ENCODE measurements around the gene STK10. TPM values are rescaled to one million over a fixed set of nuclear protein-coding genes. Genes with fewer than 3 reads are reported as not detected.
A peak's percentile ranks its signal among the peaks of the same experiment; 100 is the strongest.

The STK10 gene
- total and polyA plus RNA-seq, 2 donors from 2014 or later, result 7.2 to 42.8 TPM

- H3K4me1 ChIP-seq (ENCODE audit: control insufficient read depth in 2 of 3, insufficient read depth in 2 of 3, low read depth in 1 of 3, low read length in 3 of 3), result peaks cover 4 to 30% (median 22%) of the 10 kb centered on the region in 3 donors
- H3K27ac ChIP-seq (ENCODE audit: low read depth in 2 of 2, low read length in 2 of 2), result peak within 1 kb of the TSS; percentile 98 to 99
- TF ChIP-seq, protein P1, sequence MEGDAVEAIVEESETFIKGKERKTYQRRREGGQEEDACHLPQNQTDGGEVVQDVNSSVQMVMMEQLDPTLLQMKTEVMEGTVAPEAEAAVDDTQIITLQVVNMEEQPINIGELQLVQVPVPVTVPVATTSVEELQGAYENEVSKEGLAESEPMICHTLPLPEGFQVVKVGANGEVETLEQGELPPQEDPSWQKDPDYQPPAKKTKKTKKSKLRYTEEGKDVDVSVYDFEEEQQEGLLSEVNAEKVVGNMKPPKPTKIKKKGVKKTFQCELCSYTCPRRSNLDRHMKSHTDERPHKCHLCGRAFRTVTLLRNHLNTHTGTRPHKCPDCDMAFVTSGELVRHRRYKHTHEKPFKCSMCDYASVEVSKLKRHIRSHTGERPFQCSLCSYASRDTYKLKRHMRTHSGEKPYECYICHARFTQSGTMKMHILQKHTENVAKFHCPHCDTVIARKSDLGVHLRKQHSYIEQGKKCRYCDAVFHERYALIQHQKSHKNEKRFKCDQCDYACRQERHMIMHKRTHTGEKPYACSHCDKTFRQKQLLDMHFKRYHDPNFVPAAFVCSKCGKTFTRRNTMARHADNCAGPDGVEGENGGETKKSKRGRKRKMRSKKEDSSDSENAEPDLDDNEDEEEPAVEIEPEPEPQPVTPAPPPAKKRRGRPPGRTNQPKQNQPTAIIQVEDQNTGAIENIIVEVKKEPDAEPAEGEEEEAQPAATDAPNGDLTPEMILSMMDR (IDR thresholded peaks at IDR 0.05; ENCODE audit: borderline replicate concordance, extremely low read depth, insufficient read depth), result no peak
- peak within 1 kb of the TSS; percentile 86 to 93 (median 90) for H3K4me3 ChIP-seq (ENCODE audit: low read length in 3 of 3)
- peak within 1 kb of the TSS; percentile 83 to 95 (median 90) for H3K9ac ChIP-seq (ENCODE audit: low read length in 3 of 3)
- DNase-seq, result peak; percentile 97 to 99 (median 99)
- no peak for FAIRE-seq
- no peaks in the 10 kb centered on the region for H3K36me3 ChIP-seq (ENCODE audit: control insufficient read depth in 2 of 3, insufficient read depth in 3 of 3, low read length in 3 of 3)
- intact Hi-C loops (cut with DNase I), result no loop called here
- H3K9me3 ChIP-seq (ENCODE audit: control insufficient read depth in 2 of 3, insufficient read depth in 1 of 3, low read length in 3 of 3), result no peaks in the 10 kb centered on the region
- no peaks in the 10 kb centered on the region for H3K27me3 ChIP-seq (ENCODE audit: control insufficient read depth, insufficient read depth, low read length)
Measured at GRCh38 chr5:172006321-172007174, 181.5 kb downstream of the STK10 start, which contains the start of gene FBXW11. FBXW11 (minus strand) TSS chr5:172006638; CDS start chr5:172006502, 136 bp downstream.

DNA sequence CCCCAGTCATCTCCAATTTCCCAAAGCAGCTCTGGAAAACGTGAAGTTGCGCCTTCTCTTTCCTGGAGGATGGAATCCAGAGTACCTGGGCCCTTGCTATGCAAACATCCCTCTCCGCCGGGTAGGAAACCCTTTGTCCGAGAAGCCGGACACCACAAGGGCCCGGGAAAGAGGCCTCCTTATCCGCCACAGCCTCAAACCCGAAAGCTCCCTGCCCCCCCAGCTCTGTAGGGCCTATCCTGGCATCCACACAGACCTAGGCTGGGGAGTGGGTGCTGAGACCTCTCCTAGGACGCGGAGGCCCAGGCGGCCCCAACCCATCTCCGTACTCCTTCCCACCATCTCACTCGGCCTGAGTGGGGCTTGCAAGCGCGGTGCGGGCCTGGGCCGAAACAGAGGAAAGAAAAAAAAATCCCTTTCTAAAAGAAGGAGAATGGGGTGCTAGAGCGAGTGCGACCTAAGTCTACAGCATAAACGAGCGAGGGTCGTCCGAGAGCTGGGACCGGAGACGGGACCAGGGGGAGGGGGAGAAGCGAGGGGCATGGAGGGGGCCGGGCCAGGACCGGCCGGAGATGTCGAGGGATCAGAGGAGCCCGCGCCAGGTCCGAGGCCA lies 182.2 kb downstream of the STK10 start:
- peak; percentile 55 to 83 (median 73) for DNase-seq
- H3K9me3 ChIP-seq (ENCODE audit: control insufficient read depth in 2 of 3, insufficient read depth in 1 of 3, low read length in 3 of 3), result no peaks in the 10 kb centered on the region
- peak overlapping the region; percentile 62 to 95 (median 90) for H3K9ac ChIP-seq (ENCODE audit: low read length in 3 of 3)
- no peak for FAIRE-seq
- intact Hi-C loops (cut with DNase I), result no loop called here
- peak overlapping the region; percentile 86 to 93 (median 90) for H3K4me3 ChIP-seq (ENCODE audit: low read length in 3 of 3)
- H3K36me3 ChIP-seq (ENCODE audit: control insufficient read depth in 2 of 3, insufficient read depth in 3 of 3, low read length in 3 of 3), result no peaks in the 10 kb centered on the region
- peaks cover 4 to 32% (median 23%) of the 10 kb centered on the region in 3 donors for H3K4me1 ChIP-seq (ENCODE audit: control insufficient read depth in 2 of 3, insufficient read depth in 2 of 3, low read depth in 1 of 3, low read length in 3 of 3)
- peak overlapping the region; percentile 98 to 99 for H3K27ac ChIP-seq (ENCODE audit: low read depth in 2 of 2, low read length in 2 of 2)
- TF ChIP-seq, protein P1 (IDR thresholded peaks at IDR 0.05; ENCODE audit: borderline replicate concordance, extremely low read depth, insufficient read depth), result no peak
- H3K27me3 ChIP-seq (ENCODE audit: control insufficient read depth, insufficient read depth, low read length), result no peaks in the 10 kb centered on the region

DNA sequence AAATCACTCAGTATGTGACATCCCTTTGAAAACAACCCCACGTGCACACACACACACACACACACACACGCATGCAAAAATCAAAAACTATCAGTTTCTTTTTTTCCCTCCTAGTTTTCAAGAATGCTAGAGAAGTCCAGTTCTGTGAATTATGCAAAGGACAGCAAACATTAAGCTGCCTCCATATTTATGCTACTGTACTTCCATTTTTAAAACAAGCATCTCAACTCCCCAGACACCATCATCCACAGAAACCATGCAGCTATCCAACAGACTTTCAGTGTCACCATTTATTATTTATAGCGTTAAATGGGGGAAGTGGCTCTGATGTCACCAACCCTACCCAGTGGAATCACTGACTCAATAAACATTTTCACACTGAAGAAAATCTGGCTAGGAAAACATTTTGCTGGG lies 183.2 kb downstream of the STK10 start:
- Histone ChIP-seq H3K4me1 (ENCODE audit: control insufficient read depth in 2 of 3, insufficient read depth in 2 of 3, low read depth in 1 of 3, low read length in 3 of 3) (peaks cover 4 to 38% (median 30%) of the 10 kb centered on the region in 3 donors), H3K36me3 (ENCODE audit: control insufficient read depth in 2 of 3, insufficient read depth in 3 of 3, low read length in 3 of 3) (no peaks in the 10 kb centered on the region), H3K4me3 (ENCODE audit: low read length in 3 of 3) (peak overlapping the region; percentile 86 to 93 (median 90)), H3K9ac (ENCODE audit: low read length in 3 of 3) (peak overlapping the region; percentile 62 to 95 (median 90)), H3K9me3 (ENCODE audit: control insufficient read depth in 2 of 3, insufficient read depth in 1 of 3, low read length in 3 of 3) (no peaks in the 10 kb centered on the region), H3K27ac (ENCODE audit: low read depth in 2 of 2, low read length in 2 of 2) (peak overlapping the region; percentile 98 to 99), H3K27me3 (ENCODE audit: control insufficient read depth, insufficient read depth, low read length) (no peaks in the 10 kb centered on the region)
- intact Hi-C loops (cut with DNase I), result no loop called here
- no peak for FAIRE-seq
- TF ChIP-seq, protein P1 (IDR thresholded peaks at IDR 0.05; ENCODE audit: borderline replicate concordance, extremely low read depth, insufficient read depth), result no peak
- peak in 1 of 5 donors; percentile 51 for DNase-seq
